Measurements from ENCODE around the gene PRKAG3.

GRCh38 chr2:218815649-218816048 lies 16.0 kb downstream of the PRKAG3 start:
- TF ChIP-seq CTCF (IDR thresholded peaks at IDR 0.05) (no peak), EZH2 (IDR thresholded peaks at IDR 0.05; ENCODE audit: borderline replicate concordance, insufficient read depth, low read depth, low read length, poor library complexity, severe bottlenecking) (no peak)

Measured in B cell (primary cell).